ENCODE measurements around the gene APBA1.

APBA1 gene

DNA sequence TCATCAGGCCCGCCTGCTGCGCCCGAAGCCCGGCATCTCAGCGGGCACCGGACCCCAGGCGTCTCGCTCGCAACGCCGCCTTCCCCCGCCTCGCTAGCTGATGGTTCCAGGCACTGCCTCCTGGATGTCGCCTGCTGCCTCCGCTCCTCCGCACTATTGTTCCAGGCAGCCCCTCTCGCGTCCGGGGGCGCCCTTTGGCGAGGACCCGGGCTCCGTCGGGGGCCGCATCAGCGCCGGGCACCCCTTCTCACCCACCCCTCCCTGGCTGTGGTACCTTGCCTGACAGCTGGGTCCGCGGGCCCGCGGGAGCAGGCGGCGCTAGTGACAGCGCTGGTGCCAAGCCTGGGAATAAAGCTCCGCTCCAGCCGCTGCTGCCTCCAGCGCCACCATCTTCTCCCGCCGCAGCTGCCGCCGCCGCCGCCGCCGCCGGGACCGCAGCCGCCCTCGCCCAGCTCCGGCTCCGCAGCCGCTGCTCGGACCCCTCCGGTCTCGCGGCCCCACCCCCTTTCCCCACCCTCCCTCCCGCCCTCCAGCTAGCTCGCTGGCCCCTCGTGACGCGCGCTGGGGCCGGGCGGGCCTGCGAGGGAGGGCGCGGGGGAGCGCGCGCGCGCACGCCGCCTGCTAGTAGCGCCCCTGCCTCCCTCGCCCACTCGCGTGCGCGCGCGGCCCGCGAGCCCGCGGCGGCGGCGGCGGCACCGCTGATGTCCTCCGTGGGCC lies at the start of gene APBA1:
Gene APBA1 (minus strand): TSS at position 493 of the 717 bp plus-strand sequence.
- Histone ChIP-seq H3K27ac (ENCODE audit: low read length) (no peak within 1 kb of the TSS), H3K36me3 (ENCODE audit: control insufficient read depth in 1 of 2, insufficient read depth in 2 of 2, low read length in 2 of 2) (no peaks in the 10 kb centered on the region), H3K4me3 (ENCODE audit: low read depth in 1 of 2, low read length in 2 of 2) (peak within 1 kb of the TSS; percentile 67 to 91), H3K9me3 (ENCODE audit: control insufficient read depth in 1 of 2, low read length in 2 of 2) (no peaks in the 10 kb centered on the region), H3K27me3 (ENCODE audit: low read depth, low read length) (no peaks in the 10 kb centered on the region), H3K4me1 (ENCODE audit: control insufficient read depth in 1 of 2, insufficient read depth in 2 of 2, low read length in 2 of 2) (peaks cover 0 to 19% of the 10 kb centered on the region in 2 donors)

DNA sequence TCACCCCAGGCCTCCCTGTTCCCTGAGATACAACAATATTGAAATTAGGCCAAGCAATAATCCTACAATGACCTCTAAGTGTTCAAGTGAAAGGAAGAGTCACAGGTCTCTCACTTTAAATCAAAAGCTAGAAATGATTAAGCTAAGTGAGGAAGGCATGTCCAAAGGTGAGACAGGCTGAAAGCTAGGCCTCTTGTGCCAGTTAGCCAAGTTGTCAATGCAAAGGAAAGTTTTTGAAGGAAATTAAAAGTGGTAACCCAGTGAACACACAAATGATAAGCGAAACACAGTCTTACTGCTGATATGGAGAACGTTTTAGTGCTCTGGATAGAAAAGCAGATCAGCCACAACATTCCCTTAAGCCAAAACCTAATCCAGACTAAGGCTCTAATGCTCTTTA lies 47.8 kb upstream of the APBA1 start:
- Histone ChIP-seq H3K4me1 (ENCODE audit: control insufficient read depth in 1 of 2, insufficient read depth in 2 of 2, low read length in 2 of 2) (no peaks in the 10 kb centered on the region), H3K4me3 (ENCODE audit: low read depth in 1 of 2, low read length in 2 of 2) (no peak overlapping the region), H3K9me3 (ENCODE audit: control insufficient read depth in 1 of 2, low read length in 2 of 2) (no peaks in the 10 kb centered on the region), H3K36me3 (ENCODE audit: control insufficient read depth in 1 of 2, insufficient read depth in 2 of 2, low read length in 2 of 2) (peaks cover 16 to 61% of the 10 kb centered on the region in 2 donors), H3K27ac (ENCODE audit: low read length) (no peak overlapping the region), H3K27me3 (ENCODE audit: low read depth, low read length) (no peaks in the 10 kb centered on the region)

DNA sequence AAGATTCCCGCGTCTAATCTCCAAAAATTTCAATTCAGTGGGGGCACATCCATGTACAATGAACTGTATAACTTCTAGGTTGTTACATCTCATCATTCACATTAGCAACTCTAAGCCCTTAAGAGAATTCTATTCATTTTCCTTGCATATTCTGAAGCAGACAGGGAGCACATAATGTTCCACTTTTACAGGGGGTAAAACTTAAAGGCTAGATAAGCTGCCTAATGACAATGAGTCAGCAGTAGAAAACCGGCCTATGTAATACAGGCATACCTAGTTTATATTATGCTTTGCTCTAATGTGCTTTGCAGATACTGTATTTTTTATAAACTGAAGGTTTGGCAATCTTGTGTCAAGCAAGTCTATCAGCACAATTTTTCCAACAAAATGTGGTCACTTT lies 47.2 kb upstream of the APBA1 start:
- Histone ChIP-seq H3K36me3 (ENCODE audit: control insufficient read depth in 1 of 2, insufficient read depth in 2 of 2, low read length in 2 of 2) (peaks cover 16 to 58% of the 10 kb centered on the region in 2 donors), H3K27me3 (ENCODE audit: low read depth, low read length) (no peaks in the 10 kb centered on the region), H3K4me1 (ENCODE audit: control insufficient read depth in 1 of 2, insufficient read depth in 2 of 2, low read length in 2 of 2) (no peaks in the 10 kb centered on the region), H3K9me3 (ENCODE audit: control insufficient read depth in 1 of 2, low read length in 2 of 2) (no peaks in the 10 kb centered on the region), H3K27ac (ENCODE audit: low read length) (no peak overlapping the region), H3K4me3 (ENCODE audit: low read depth in 1 of 2, low read length in 2 of 2) (no peak overlapping the region)

DNA sequence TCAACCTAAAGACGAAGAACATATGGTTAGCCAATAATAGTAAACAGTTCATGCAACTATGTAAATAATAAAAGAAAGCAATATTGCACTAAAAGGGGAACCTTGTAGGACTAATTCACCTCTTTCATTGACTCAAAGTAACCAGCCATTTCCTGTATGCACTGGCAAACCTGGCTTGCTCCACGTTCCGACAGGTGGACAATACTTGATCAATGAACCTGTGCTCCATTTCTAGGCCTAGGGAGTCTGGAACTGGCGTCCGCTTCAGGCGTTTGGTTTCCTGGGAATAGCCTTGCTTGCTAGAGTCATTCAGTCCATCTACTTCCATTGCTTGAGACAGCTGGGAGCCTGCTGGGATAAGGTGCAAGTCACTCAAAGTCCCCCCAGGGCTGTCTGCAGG lies 46.0 kb upstream of the APBA1 start:
- no peak overlapping the region for H3K27ac ChIP-seq (ENCODE audit: low read length)
- H3K36me3 ChIP-seq (ENCODE audit: control insufficient read depth in 1 of 2, insufficient read depth in 2 of 2, low read length in 2 of 2): peaks cover 18 to 49% of the 10 kb centered on the region in 2 donors
- no peaks in the 10 kb centered on the region for H3K27me3 ChIP-seq (ENCODE audit: low read depth, low read length)
- H3K9me3 ChIP-seq (ENCODE audit: control insufficient read depth in 1 of 2, low read length in 2 of 2): no peaks in the 10 kb centered on the region
- no peaks in the 10 kb centered on the region for H3K4me1 ChIP-seq (ENCODE audit: control insufficient read depth in 1 of 2, insufficient read depth in 2 of 2, low read length in 2 of 2)
- H3K4me3 ChIP-seq (ENCODE audit: low read depth in 1 of 2, low read length in 2 of 2): no peak overlapping the region

DNA sequence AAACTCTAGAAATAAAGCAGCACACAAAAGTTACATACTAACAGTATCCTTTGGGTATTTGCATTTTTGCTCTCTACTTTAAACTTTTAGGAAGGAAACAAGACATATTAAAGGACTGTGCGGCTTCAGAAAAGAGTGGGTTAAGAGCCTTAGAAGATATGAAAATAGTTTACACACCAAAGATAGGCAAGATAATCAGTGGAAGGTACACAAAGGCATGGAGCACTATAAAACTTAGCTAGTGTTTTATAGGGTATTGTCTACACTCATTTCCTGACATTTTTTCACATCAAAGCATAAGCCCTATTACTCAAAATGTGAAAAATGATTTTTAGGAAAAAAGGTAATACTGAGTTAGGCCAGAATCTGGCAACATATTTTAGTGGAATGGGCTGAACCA lies 43.7 kb upstream of the APBA1 start:
- Histone ChIP-seq H3K36me3 (ENCODE audit: control insufficient read depth in 1 of 2, insufficient read depth in 2 of 2, low read length in 2 of 2) (peaks cover 14 to 36% of the 10 kb centered on the region in 2 donors), H3K4me1 (ENCODE audit: control insufficient read depth in 1 of 2, insufficient read depth in 2 of 2, low read length in 2 of 2) (no peaks in the 10 kb centered on the region), H3K27me3 (ENCODE audit: low read depth, low read length) (no peaks in the 10 kb centered on the region), H3K4me3 (ENCODE audit: low read depth in 1 of 2, low read length in 2 of 2) (no peak overlapping the region), H3K27ac (ENCODE audit: low read length) (no peak overlapping the region), H3K9me3 (ENCODE audit: control insufficient read depth in 1 of 2, low read length in 2 of 2) (no peaks in the 10 kb centered on the region)

DNA sequence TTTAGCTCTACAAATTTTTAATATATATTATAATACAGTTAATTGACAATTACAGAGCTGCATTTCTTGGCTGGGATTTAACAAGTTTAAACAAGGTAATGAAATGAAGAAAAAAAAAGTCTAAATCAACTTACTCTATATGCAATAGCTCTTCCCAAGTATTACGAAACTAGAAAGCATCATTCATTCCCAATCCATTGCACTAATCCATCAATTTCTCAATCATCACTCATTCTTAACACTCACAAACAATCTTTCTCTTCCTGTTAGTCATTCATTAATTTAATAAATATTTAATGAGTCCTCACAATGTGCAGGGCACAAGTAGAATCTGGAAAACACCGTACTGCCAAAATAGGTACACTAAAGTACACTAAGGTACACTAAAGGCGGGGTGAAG lies 42.9 kb upstream of the APBA1 start:
- Histone ChIP-seq H3K27me3 (ENCODE audit: low read depth, low read length) (no peaks in the 10 kb centered on the region), H3K4me3 (ENCODE audit: low read depth in 1 of 2, low read length in 2 of 2) (no peak overlapping the region), H3K4me1 (ENCODE audit: control insufficient read depth in 1 of 2, insufficient read depth in 2 of 2, low read length in 2 of 2) (no peaks in the 10 kb centered on the region), H3K27ac (ENCODE audit: low read length) (no peak overlapping the region), H3K36me3 (ENCODE audit: control insufficient read depth in 1 of 2, insufficient read depth in 2 of 2, low read length in 2 of 2) (peaks cover 14 to 30% of the 10 kb centered on the region in 2 donors), H3K9me3 (ENCODE audit: control insufficient read depth in 1 of 2, low read length in 2 of 2) (no peaks in the 10 kb centered on the region)

DNA sequence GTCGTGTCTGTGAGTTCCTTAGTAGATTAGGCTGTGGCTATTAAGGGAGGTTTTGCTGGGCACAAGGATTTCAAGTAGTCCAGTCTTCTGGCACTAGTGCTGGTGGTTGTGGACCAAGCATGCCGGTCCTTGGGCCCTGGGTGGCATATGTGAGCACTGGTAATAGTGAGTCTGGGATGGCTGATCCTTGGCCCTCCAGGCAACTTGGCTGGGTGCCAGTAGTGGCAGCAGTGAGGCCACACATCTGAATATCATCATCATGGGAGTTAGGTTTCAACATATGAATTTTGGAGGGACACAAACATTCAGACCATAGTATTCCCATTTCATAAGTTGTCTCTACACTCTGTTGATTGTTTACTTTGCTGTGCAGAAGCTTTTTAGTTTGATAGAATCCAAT lies 25.3 kb upstream of the APBA1 start:
- no peaks in the 10 kb centered on the region for H3K36me3 ChIP-seq (ENCODE audit: control insufficient read depth in 1 of 2, insufficient read depth in 2 of 2, low read length in 2 of 2)
- H3K4me3 ChIP-seq (ENCODE audit: low read depth in 1 of 2, low read length in 2 of 2): peak overlapping the region in 1 of 2 donors; percentile 19
- no peaks in the 10 kb centered on the region for H3K27me3 ChIP-seq (ENCODE audit: low read depth, low read length)
- H3K27ac ChIP-seq (ENCODE audit: low read length): no peak overlapping the region
- H3K4me1 ChIP-seq (ENCODE audit: control insufficient read depth in 1 of 2, insufficient read depth in 2 of 2, low read length in 2 of 2): no peaks in the 10 kb centered on the region
- peaks cover 19 to 22% of the 10 kb centered on the region in 2 donors for H3K9me3 ChIP-seq (ENCODE audit: control insufficient read depth in 1 of 2, low read length in 2 of 2)

DNA sequence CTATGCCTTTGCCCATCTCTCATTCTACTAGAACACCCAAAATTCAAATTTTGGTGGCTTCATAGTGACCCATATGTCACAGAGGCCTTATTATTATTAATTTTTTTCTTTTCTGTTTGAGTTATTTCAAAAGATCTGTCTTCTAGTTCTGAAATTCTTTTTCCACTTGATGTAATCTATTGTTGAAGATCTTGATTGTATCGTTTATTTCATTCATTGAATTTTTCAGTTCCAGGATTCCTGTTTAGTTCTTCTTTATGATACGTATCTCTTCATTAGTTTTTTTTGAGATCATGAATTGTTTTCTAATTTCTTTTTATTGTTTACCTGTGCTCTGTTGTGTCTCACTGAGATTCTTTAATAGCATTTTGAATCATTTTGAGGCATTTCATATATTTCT lies 24.6 kb upstream of the APBA1 start:
- peaks cover 18 to 19% of the 10 kb centered on the region in 2 donors for H3K9me3 ChIP-seq (ENCODE audit: control insufficient read depth in 1 of 2, low read length in 2 of 2)
- no peak overlapping the region for H3K4me3 ChIP-seq (ENCODE audit: low read depth in 1 of 2, low read length in 2 of 2)
- no peaks in the 10 kb centered on the region for H3K36me3 ChIP-seq (ENCODE audit: control insufficient read depth in 1 of 2, insufficient read depth in 2 of 2, low read length in 2 of 2)
- H3K4me1 ChIP-seq (ENCODE audit: control insufficient read depth in 1 of 2, insufficient read depth in 2 of 2, low read length in 2 of 2): no peaks in the 10 kb centered on the region
- no peak overlapping the region for H3K27ac ChIP-seq (ENCODE audit: low read length)
- no peaks in the 10 kb centered on the region for H3K27me3 ChIP-seq (ENCODE audit: low read depth, low read length)

DNA sequence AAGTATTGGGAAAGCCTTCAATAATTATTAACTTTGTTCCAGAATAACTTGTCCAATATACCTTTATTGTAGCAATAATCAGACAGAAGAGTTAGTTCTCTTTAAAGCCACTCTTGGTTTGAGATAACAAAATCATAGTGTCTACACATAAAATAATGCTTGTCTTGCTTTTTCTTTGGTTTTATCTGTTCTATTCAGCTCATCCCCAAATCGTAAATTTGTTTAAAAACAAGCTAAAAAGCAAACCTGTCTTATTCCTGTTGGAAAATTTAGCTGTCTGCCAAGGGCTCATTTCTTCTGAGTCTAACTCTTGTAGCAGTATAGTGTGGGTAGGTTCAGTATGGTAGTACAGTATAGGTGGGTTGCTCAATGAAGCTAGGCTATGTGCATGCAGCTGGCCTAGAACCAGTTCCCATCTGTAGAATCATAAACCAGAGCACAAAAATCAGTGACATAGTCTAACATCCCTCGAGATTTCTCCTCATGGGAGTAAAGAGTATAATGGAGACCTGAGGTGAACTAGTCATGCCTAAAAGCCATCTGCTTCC lies 17.9 kb upstream of the APBA1 start:
- Histone ChIP-seq H3K36me3 (ENCODE audit: control insufficient read depth in 1 of 2, insufficient read depth in 2 of 2, low read length in 2 of 2) (no peaks in the 10 kb centered on the region), H3K4me1 (ENCODE audit: control insufficient read depth in 1 of 2, insufficient read depth in 2 of 2, low read length in 2 of 2) (no peaks in the 10 kb centered on the region), H3K27ac (ENCODE audit: low read length) (no peak overlapping the region), H3K27me3 (ENCODE audit: low read depth, low read length) (no peaks in the 10 kb centered on the region), H3K9me3 (ENCODE audit: control insufficient read depth in 1 of 2, low read length in 2 of 2) (peaks cover 0 to 4% of the 10 kb centered on the region in 2 donors), H3K4me3 (ENCODE audit: low read depth in 1 of 2, low read length in 2 of 2) (no peak overlapping the region)

DNA sequence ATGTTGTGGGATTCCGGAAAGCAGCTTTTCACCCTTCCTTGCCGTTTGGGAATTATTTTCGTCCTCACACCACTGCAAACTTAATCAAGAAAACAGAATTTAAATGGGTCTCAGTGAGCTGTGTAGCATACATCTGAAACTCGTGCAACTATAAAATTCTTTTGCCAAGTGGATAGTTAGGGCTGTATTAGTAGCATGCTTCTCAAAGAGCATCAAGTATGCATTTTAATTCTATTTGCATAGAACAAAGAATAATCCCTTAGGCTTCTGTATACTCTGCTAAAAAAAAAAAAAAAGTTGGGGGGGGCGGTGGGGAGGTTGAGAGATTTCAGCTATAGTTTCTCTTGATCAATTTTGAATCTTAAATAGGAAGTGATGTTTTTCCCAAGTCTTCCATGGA lies 11.8 kb upstream of the APBA1 start:
- H3K27me3 ChIP-seq (ENCODE audit: low read depth, low read length): no peaks in the 10 kb centered on the region
- H3K27ac ChIP-seq (ENCODE audit: low read length): no peak overlapping the region
- H3K36me3 ChIP-seq (ENCODE audit: control insufficient read depth in 1 of 2, insufficient read depth in 2 of 2, low read length in 2 of 2): no peaks in the 10 kb centered on the region
- H3K4me1 ChIP-seq (ENCODE audit: control insufficient read depth in 1 of 2, insufficient read depth in 2 of 2, low read length in 2 of 2): no peaks in the 10 kb centered on the region
- H3K9me3 ChIP-seq (ENCODE audit: control insufficient read depth in 1 of 2, low read length in 2 of 2): no peaks in the 10 kb centered on the region
- H3K4me3 ChIP-seq (ENCODE audit: low read depth in 1 of 2, low read length in 2 of 2): no peak overlapping the region

DNA sequence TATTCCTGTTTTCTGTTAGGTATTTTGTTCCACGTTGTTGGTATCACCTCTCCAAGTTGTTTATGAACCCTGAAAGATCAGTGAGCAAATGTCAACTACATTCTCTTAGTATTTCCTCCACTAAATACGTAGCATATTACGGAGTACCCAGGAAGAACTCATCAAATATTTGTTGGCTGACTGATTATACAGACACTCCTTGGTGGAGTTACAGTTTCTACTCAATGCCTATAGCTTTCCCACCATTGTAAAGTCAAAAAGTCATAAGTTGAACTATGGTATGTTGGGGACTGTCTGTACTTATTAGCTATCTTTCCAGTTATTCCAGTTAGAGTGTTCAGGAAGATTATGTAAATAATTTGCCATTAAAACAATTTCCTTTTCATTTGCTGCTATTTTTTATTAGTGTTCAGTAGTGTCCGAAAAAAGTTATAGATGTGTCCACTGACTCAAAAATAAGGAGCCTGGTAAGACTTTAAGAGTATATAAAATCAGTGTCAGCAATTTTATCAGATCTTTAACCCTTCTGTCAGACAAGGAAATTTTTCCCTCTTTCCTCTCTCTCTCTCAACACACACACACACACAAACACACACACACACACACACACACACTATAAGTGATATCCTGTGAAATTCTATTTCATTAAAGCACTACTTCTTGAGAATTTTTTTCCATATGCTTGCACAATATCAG lies 6.8 kb upstream of the APBA1 start:
- Histone ChIP-seq H3K36me3 (ENCODE audit: control insufficient read depth in 1 of 2, insufficient read depth in 2 of 2, low read length in 2 of 2) (no peaks in the 10 kb centered on the region), H3K27me3 (ENCODE audit: low read depth, low read length) (no peaks in the 10 kb centered on the region), H3K4me1 (ENCODE audit: control insufficient read depth in 1 of 2, insufficient read depth in 2 of 2, low read length in 2 of 2) (no peaks in the 10 kb centered on the region), H3K27ac (ENCODE audit: low read length) (no peak overlapping the region), H3K4me3 (ENCODE audit: low read depth in 1 of 2, low read length in 2 of 2) (no peak overlapping the region), H3K9me3 (ENCODE audit: control insufficient read depth in 1 of 2, low read length in 2 of 2) (no peaks in the 10 kb centered on the region)

All from muscle layer of duodenum (tissue), 2 donors.